ENCODE measurements around the gene SCMH1. TPM values are rescaled to one million over a fixed set of nuclear protein-coding genes. Genes with fewer than 3 reads are reported as not detected.
A peak's percentile ranks its signal among the peaks of the same experiment; 100 is the strongest.

Gene SCMH1
- total RNA-seq, 6 experiments from 2014 or later, result 16.9 to 24.4 (median 21.7) TPM

- H3K36me3 Mint-ChIP-seq (ENCODE audit: low read depth), result peaks cover 74% of the 10 kb centered on the region
Measured at GRCh38 chr1:41005876-41006275, 236.2 kb downstream of the SCMH1 start.

GRCh38 chr1:41003640-41004220 is 238.4 kb downstream of the SCMH1 start:
- DNase-seq, result peak; percentile 99
- Mint-ChIP-seq H3K36me3 (ENCODE audit: low read depth) (peaks cover 73% of the 10 kb centered on the region), H3K4me3 (peak overlapping the region; percentile 10; the same call in 1 of the 2 replicates), H3K27me3 (ENCODE audit: insufficient read depth) (peaks cover 4% of the 10 kb centered on the region), H3K27ac (peak overlapping the region; percentile 83), H3K4me1 (ENCODE audit: low read depth) (peaks cover 78% of the 10 kb centered on the region), H3K9me3 (no peaks in the 10 kb centered on the region)
- peak; percentile 85 for TF ChIP-seq CTCF (IDR thresholded peaks at IDR 0.05)

More at GRCh38 chr1:41005876-41006275, 236.2 kb downstream of the SCMH1 start:
- Mint-ChIP-seq H3K4me3 (no peak overlapping the region), H3K9me3 (no peaks in the 10 kb centered on the region), H3K27ac (peak overlapping the region; percentile 61), H3K27me3 (ENCODE audit: insufficient read depth) (peaks cover 3% of the 10 kb centered on the region), H3K4me1 (ENCODE audit: low read depth) (peaks cover 58% of the 10 kb centered on the region)
- DNase-seq, result no peak
- TF ChIP-seq CTCF (IDR thresholded peaks at IDR 0.05), result no peak

- DNase-seq, result no peak
- Mint-ChIP-seq H3K4me1 (ENCODE audit: low read depth) (peaks cover 83% of the 10 kb centered on the region), H3K27ac (peak overlapping the region; percentile 83), H3K4me3 (no peak overlapping the region), H3K36me3 (ENCODE audit: low read depth) (peaks cover 73% of the 10 kb centered on the region), H3K27me3 (ENCODE audit: insufficient read depth) (peaks cover 4% of the 10 kb centered on the region), H3K9me3 (no peaks in the 10 kb centered on the region)
- no peak for TF ChIP-seq CTCF (IDR thresholded peaks at IDR 0.05)
Measured at GRCh38 chr1:41003127-41003639, 238.9 kb downstream of the SCMH1 start.

- TF ChIP-seq CTCF (IDR thresholded peaks at IDR 0.05), result no peak
- H3K9me3 Mint-ChIP-seq, result no peaks in the 10 kb centered on the region
- peak overlapping the region; percentile 31; the same call in 1 of the 2 replicates for H3K27ac Mint-ChIP-seq
- H3K4me3 Mint-ChIP-seq, result no peak overlapping the region
- DNase-seq, result no peak
- peaks cover 52% of the 10 kb centered on the region for H3K4me1 Mint-ChIP-seq (ENCODE audit: low read depth)
- H3K36me3 Mint-ChIP-seq (ENCODE audit: low read depth), result peaks cover 70% of the 10 kb centered on the region
- H3K27me3 Mint-ChIP-seq (ENCODE audit: insufficient read depth), result peaks cover 1% of the 10 kb centered on the region; the same call in 1 of the 2 replicates
Measured at GRCh38 chr1:40998668-40999067, 243.4 kb downstream of the SCMH1 start.

- peaks cover 37% of the 10 kb centered on the region for H3K4me1 Mint-ChIP-seq (ENCODE audit: low read depth)
- peaks cover 1% of the 10 kb centered on the region; the same call in 1 of the 2 replicates for H3K27me3 Mint-ChIP-seq (ENCODE audit: insufficient read depth)
- peaks cover 64% of the 10 kb centered on the region for H3K36me3 Mint-ChIP-seq (ENCODE audit: low read depth)
- TF ChIP-seq CTCF (IDR thresholded peaks at IDR 0.05), result no peak
- no peak overlapping the region for H3K4me3 Mint-ChIP-seq
- no peaks in the 10 kb centered on the region for H3K9me3 Mint-ChIP-seq
- DNase-seq, result no peak
- H3K27ac Mint-ChIP-seq, result no peak overlapping the region
Measured at GRCh38 chr1:40997096-40997495, 245.0 kb downstream of the SCMH1 start.

Measured in HFFc6 (cell line).